GM19372 (cell line): ENCODE results near the gene HMGB2.

Experiments used
- ATAC-seq: cut with Tn5 transposase; IDR thresholded peaks from one replicate; pipeline ENCODE4 v1.9.1; 2021; ENCODE audit warnings: mild to moderate bottlenecking, low read depth, moderate library complexity; ENCODE audit not compliant: unreplicated experiment

The HMGB2 gene

GRCh38 chr4:173334085-173334890 lies at the start of gene HMGB2:
HMGB2 (minus strand) TSS chr4:173334358; CDS start chr4:173333649, 709 bp downstream.
- ATAC-seq = peak; percentile 84

DNA sequence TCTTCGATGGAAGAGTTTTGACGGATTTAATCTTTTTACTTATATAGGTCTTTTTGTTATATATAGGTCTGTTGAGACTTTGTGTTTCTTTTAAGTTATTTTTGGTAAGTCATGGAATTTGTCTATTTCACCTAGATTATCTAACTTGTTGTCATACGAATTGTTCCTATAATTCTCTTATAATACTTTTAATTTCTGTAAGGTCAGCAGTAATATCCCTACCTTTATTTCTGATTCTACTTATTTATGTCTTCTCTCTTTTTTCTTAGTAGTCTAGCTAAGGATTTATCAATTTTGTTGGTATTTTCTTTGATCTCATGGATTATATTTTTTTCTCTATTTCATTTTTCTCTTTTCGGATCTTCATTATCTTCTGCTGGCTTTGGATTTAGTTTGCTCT lies 48.2 kb upstream of the HMGB2 start:
- no peak for ATAC-seq

- no peak for ATAC-seq
Observed at GRCh38 chr4:173381610-173382009, 47.5 kb upstream of the HMGB2 start.

DNA sequence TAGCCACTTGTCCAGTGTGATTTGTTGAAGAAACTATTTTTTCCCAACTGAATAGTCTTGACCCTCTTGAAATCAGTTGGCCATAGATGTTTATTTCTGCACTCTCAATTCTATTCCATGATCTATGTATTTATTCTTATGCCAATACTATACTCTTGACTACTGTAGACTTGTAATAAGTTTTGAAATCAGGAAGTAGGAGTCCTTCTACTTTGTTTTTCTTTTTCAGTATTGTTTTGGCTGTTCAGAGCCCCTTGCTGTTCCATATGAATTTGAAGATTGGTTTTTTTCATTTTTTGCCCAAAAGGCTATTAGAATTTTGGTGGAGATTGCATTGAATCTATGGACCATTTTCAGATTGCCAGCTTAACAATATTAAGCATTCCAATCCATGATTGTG lies 46.8 kb upstream of the HMGB2 start:
- no peak for ATAC-seq

DNA sequence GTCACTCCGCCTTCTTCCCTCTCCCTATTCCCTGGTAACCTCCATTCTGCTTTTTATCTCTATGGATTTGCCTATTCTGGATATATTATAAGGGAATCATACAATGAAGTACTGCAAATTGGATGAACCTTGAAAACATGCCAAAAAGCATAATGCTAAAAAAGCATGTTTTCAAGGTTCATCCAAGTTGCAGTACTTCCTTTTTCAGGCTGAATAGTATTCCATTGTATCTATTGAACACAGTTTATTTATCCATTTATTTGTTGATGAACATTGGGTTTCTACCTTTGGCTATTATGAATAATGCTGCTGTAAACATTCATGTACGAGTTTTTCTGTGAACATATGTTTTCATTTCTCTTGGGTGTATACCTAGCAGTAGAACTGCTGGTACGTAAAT lies 45.8 kb upstream of the HMGB2 start:
- ATAC-seq = no peak

DNA sequence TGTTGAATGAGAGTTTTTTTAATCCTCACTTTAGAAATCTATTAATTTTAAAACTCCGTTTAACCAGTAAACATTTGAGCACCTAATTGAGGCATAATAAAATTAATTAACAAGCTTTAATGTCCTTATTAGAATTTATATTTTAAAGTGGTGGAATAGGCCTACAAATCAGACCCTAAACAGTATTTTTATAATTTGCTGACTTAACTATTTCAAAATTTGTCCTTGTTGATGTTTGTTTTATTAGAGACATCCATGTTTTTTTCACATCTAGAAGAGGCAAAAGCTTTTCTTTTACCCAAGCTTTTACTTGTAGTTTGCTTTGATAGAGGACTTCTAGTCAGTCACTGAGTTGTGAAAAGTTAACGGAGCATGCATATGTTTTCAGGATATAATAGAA lies 40.4 kb upstream of the HMGB2 start:
- ATAC-seq = no peak

DNA sequence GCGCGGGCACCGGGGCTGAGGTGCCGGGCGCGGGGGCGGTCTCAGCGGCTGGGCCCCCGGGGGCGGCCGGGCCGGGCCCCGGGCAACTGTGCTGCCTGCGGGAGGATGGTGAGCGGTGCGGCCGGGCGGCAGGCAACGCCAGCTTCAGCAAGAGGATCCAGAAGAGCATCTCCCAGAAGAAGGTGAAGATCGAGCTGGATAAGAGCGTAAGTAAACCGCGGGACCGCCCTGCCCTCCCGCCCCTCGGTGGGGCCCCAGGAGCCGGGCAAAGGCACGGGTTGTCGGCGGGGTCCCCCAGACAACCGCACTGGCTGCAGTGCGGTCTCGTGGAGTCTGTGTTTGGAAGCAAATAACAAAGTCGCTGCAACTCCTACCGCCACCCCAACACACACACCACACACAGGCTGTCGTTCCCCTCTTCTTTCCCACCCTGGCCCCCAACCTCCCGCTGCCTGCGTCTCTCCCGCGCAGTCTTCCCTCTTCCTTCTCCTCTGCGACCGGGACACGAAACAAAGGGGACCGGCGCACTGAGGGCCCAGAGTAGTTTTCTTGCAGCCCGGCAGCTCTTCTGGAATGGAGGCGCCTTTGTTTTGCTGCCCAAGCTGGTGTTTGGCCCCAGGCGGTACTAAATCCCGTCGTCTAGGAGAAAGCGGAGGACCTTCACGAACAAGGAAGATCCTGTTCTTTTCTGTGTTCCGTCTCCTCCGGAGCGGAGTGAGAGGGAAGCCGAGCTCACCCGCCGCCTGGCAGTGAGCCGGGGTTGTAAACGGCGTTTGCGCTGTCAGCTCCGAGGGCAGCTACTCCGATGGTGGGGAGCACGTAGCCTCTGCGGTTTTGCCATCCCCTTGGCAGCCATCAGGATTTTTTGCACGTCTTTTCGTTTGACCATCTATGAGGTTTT lies 37.4 kb upstream of the HMGB2 start:
- peak; percentile 15 for ATAC-seq

GRCh38 chr4:173370477-173371291 lies 36.5 kb upstream of the HMGB2 start, which contains the start of gene SAP30:
SAP30 (plus strand) TSS chr4:173370954; CDS start chr4:173371183, 229 bp downstream.
- peak; percentile 68 for ATAC-seq

GRCh38 chr4:173370130-173370476 lies 35.9 kb upstream of the HMGB2 start:
- peak; percentile 3 for ATAC-seq

DNA sequence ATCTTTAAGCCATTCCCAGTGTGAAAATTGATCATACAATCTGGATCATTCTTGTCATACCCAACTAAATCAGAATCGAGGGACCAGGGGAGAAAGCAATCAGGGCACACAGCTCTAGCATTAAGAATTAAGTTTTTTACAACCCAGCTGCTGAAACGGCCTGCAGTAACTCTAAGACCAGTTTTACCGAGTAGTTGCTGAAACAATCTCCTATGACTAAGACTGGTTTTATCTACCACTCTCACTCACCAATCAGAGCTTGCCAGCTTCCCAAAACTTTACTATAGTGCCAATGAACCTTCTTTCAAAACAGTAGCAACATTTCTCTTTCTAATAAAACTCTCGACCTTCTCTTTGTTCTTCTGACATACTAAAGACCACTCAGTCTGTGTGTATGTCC lies 33.8 kb upstream of the HMGB2 start:
- no peak for ATAC-seq

DNA sequence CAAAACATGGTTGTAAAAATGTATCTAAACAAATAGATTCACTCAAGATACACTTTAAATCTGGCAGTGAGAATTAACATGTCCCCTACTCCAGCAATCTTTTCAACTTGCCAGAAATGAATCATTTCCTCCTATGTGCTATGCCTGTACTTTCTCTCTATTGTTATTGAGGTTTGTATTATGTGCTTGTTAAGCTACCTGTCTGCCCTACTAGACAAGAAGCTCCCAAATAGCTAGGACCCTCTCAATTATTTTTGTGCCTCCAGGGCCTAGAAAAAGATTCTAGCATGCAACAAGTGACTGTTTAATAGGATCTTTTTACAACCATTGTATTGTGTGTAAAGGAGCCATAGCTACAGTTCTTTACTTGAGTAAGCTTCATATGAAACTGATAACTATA lies 33.1 kb upstream of the HMGB2 start:
- ATAC-seq = no peak

- ATAC-seq = no peak
Observed at GRCh38 chr4:173365359-173365996, 31.3 kb upstream of the HMGB2 start.

- ATAC-seq = no peak
Observed at GRCh38 chr4:173362666-173363065, 28.5 kb upstream of the HMGB2 start.

- no peak for ATAC-seq
Observed at GRCh38 chr4:173360587-173361221, 26.5 kb upstream of the HMGB2 start.

DNA sequence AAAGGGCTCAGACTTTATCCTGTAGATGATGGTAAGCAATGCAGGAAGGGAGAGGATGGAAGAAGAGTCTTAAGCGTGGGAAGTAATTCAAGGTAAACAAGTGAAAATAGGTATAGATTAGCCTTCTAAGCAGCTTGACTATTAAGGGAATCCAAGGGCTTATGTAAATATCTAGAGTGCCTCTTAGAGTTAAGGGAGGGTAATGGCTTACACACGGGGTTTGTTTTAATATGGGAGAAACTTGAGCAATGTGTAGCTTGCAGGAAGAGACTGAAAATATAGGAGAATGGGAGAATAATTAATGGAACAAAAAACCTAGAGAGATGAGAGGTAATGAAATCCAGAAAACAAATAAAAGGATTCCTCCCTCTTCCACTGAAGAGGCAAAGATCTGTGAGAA lies 23.8 kb upstream of the HMGB2 start:
- no peak for ATAC-seq

DNA sequence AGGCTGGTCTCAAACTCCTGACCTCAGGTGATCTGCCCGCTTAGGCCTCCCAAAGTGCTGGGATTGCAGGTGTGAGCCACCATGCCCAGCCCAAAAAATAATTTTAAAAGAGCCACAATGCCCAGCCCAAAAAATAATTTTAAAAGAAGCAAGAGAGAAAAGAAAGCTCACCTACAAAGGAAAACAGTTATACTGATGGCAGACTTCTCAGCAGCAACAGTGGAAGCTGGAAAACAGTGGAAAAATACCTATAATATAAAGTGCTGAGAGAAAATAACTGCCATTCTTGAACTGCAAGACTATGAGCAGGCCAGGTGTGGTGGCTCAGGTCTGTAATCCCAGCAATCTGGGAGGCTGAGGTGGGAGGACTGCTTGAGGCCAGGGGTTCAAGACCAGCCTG lies 13.3 kb upstream of the HMGB2 start:
- no peak for ATAC-seq

DNA sequence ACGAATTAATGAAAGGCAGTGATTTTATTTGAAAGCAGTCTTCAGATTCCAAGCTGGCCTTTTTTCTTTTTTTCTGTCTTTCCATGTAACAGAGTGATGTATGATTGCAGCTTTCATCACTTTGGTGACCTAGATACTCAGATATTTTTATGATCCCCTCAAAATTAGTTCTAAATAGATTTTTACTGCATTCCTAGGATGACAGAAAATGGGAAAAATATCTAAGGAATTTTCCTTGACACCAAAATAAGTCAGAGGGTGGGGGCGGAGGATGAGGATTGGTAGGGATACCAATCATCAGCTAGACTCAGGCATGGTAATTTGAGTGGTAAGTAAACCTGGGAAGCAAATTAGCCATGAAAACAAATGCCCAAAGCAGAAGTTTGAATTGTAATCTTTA lies 11.9 kb upstream of the HMGB2 start:
- ATAC-seq = no peak

DNA sequence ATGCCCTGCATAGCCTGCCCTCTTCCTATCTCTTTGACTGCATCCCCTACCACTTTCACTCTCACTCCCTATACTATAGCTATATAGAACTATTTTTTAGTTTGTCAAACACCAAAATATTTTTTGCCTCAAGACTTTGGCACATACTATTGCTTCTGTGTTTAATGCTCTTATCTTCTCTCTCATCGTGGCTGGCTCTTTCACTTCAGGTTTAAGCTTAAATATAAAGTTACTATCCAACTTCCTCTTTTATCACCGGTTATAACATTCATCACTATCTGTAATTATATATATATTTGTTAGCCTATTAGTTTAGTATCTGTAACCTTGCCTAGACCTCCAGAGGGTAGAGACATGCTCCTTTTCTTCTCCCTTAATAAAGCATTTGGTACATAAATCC lies 11.5 kb upstream of the HMGB2 start:
- no peak for ATAC-seq

GRCh38 chr4:173343832-173344397 lies 9.8 kb upstream of the HMGB2 start:
- ATAC-seq = no peak
